ENCODE results near the gene KRTAP10-2. TPM values are rescaled to one million over a fixed set of nuclear protein-coding genes. Genes with fewer than 3 reads are reported as not detected.

The KRTAP10-2 gene
- total and polyA plus RNA-seq, 2 donors (not counting 1 experiment from before 2014, with no cell fraction given) = not detected

DNA sequence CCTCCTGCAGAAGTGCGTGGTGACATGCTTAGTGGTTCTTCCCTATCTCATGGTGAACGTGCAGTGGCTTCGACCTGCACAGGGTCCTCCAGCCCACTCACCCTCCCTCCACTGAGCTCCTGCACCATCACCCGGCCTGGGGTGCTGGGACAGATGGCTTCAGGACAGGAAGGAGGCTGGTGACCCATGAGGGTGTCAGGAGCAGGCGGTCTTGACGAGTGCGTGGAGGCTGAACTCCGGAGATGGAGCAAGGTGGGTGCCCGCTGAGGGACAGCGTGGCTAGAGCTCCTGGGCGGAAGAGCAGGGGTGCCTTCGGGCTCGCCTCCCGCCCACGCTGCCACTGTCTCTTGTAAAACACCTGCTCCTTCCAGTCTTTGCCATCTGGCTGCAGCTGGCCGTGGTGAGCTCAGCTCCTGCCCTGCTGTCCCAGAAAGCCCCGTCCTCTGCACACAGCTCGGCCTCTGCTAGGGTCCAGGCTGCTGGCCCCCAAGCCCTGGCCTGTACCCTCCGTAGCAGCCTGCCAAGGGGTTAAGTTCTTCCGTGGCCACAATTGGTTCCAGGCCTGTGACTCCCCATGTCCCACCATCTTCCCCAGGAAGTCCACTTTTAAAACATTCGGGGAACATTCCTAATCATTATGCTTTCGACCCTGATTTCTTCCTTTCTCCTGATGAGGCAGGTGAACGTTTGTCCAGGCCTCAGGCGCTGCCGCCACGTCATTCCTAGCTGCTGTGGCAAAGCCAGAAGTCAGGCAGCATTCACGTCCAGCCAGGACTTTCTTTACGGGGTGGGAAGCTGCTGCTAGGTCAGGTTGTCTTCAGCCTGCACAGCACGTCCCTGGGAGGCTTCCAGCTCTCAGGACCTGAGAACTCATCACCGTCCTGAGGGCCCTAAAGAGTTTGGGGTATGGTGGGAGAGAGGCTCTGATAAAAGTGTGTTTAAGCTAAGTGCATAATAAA is 19.4 kb downstream of the KRTAP10-2 start:
- TF ChIP-seq, protein P1, sequence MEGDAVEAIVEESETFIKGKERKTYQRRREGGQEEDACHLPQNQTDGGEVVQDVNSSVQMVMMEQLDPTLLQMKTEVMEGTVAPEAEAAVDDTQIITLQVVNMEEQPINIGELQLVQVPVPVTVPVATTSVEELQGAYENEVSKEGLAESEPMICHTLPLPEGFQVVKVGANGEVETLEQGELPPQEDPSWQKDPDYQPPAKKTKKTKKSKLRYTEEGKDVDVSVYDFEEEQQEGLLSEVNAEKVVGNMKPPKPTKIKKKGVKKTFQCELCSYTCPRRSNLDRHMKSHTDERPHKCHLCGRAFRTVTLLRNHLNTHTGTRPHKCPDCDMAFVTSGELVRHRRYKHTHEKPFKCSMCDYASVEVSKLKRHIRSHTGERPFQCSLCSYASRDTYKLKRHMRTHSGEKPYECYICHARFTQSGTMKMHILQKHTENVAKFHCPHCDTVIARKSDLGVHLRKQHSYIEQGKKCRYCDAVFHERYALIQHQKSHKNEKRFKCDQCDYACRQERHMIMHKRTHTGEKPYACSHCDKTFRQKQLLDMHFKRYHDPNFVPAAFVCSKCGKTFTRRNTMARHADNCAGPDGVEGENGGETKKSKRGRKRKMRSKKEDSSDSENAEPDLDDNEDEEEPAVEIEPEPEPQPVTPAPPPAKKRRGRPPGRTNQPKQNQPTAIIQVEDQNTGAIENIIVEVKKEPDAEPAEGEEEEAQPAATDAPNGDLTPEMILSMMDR (conservative IDR thresholded peaks at IDR 0.05 in 1 of 2, IDR thresholded peaks at IDR 0.05 in 1 of 2; ENCODE audit: low read depth in 1 of 2, low read length in 2 of 2) = no peak
- no peak for TF ChIP-seq EZH2 (IDR thresholded peaks at IDR 0.05; ENCODE audit: low read length, missing control alignments)
- Histone ChIP-seq H3K27me3 (ENCODE audit: control insufficient read depth, insufficient read depth, low read length) (no peaks in the 10 kb centered on the region), H2AFZ (ENCODE audit: low read length) (no peak overlapping the region), H3K9me3 (ENCODE audit: control insufficient read depth, insufficient read depth, low read depth, low read length) (no peaks in the 10 kb centered on the region), H3K4me2 (ENCODE audit: extremely low read depth, insufficient read depth, low read length) (no peak overlapping the region), H4K20me1 (ENCODE audit: control insufficient read depth, extremely low read depth, insufficient read depth, low read length) (no peaks in the 10 kb centered on the region), H3K27ac (ENCODE audit: insufficient read depth, low read length) (no peak overlapping the region), H3K36me3 (ENCODE audit: control insufficient read depth, insufficient read depth, low read length) (no peaks in the 10 kb centered on the region), H3K4me3 (replicated peaks in 1 of 4; ENCODE audit: control extremely low read depth in 1 of 4, insufficient read depth in 1 of 4, low read depth in 3 of 4, low read length in 4 of 4) (no peak overlapping the region), H3K79me2 (ENCODE audit: control insufficient read depth, insufficient read depth, low read length) (no peaks in the 10 kb centered on the region), H3K4me1 (ENCODE audit: control insufficient read depth, extremely low read depth, insufficient read depth, low read length) (no peaks in the 10 kb centered on the region), H3K9ac (ENCODE audit: insufficient read depth, low read length) (no peak overlapping the region)
- no peak for DNase-seq (ENCODE audit: low read depth in 2 of 2)

DNA sequence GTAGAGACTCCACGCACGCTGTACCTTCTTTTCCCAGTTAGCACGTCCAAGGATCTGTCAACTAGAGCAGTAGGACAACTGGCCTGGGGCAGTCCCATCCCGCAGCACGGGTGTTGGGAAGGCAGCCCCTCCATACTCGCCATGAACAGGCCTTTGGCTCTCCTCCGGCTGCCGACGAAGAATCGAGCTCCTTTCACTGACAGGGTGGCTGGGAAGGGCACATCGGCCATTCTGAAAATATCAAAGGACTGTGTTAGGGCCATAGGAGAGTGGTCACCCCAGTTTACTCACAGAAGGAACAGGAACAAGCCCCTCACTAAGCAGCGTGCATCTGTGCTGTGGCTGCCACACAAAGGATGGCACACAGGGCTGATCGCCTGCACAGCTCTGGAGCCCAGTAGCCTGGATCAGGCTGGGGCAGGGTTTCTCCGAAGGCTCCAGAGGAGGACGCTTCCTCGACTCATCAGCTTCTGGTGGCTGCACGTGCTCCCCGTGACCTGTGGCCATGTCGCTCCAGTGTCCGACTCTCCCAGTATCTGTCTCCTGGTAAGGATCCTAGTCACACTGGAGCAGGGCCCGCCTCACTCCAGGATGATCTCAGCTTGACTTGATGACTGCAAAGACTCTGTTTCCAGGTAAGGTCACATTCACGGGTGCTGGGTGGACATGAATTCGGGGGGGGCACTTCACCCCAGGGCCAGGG is 20.3 kb downstream of the KRTAP10-2 start:
- no peaks in the 10 kb centered on the region for H3K27me3 ChIP-seq (ENCODE audit: control insufficient read depth, insufficient read depth, low read length)
- no peak overlapping the region for H3K9ac ChIP-seq (ENCODE audit: insufficient read depth, low read length)
- no peak for TF ChIP-seq EZH2 (IDR thresholded peaks at IDR 0.05; ENCODE audit: low read length, missing control alignments)
- TF ChIP-seq, protein P1 (conservative IDR thresholded peaks at IDR 0.05 in 1 of 2, IDR thresholded peaks at IDR 0.05 in 1 of 2; ENCODE audit: low read depth in 1 of 2, low read length in 2 of 2) = no peak
- no peaks in the 10 kb centered on the region for H3K9me3 ChIP-seq (ENCODE audit: control insufficient read depth, insufficient read depth, low read depth, low read length)
- no peaks in the 10 kb centered on the region for H3K79me2 ChIP-seq (ENCODE audit: control insufficient read depth, insufficient read depth, low read length)
- no peaks in the 10 kb centered on the region for H3K4me1 ChIP-seq (ENCODE audit: control insufficient read depth, extremely low read depth, insufficient read depth, low read length)
- no peak for DNase-seq (ENCODE audit: low read depth in 2 of 2)
- no peak overlapping the region for H3K27ac ChIP-seq (ENCODE audit: insufficient read depth, low read length)
- H3K4me3 ChIP-seq (replicated peaks in 1 of 4; ENCODE audit: control extremely low read depth in 1 of 4, insufficient read depth in 1 of 4, low read depth in 3 of 4, low read length in 4 of 4) = no peak overlapping the region
- no peaks in the 10 kb centered on the region for H4K20me1 ChIP-seq (ENCODE audit: control insufficient read depth, extremely low read depth, insufficient read depth, low read length)
- no peaks in the 10 kb centered on the region for H3K36me3 ChIP-seq (ENCODE audit: control insufficient read depth, insufficient read depth, low read length)
- no peak overlapping the region for H3K4me2 ChIP-seq (ENCODE audit: extremely low read depth, insufficient read depth, low read length)
- no peak overlapping the region for H2AFZ ChIP-seq (ENCODE audit: low read length)

DNA sequence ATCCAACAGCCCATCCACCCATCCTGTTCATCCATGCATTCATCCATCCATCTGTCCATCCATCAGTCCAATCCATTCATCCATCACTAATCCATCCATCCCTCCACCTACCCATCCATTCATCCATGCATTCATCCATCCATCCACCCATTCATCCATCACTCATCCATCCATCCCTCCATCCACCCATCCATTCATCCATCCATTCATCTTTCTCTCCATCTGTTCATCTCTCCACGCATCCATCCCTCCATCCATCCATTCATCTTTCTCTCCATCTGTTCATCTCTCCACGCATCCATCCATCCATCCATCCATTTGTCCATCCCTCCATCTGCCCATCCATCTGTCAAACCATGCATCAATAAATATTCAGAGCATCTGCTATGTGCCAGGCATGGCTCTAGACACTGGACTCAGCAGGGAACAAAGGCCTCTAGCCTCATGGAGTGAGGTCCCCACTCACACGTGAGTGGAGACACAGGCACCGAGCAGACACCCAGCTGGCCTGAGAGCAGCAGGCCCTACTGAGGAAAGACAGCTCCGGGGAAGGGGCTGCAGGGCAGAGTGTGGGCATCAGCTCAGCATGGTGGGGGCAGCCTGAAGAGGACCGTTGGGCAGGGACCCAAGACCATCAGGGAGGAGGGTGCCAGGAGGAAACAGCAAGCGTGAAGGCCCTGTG is 20.9 kb downstream of the KRTAP10-2 start:
- H3K4me3 ChIP-seq (replicated peaks in 1 of 4; ENCODE audit: control extremely low read depth in 1 of 4, insufficient read depth in 1 of 4, low read depth in 3 of 4, low read length in 4 of 4) = no peak overlapping the region
- no peaks in the 10 kb centered on the region for H3K27me3 ChIP-seq (ENCODE audit: control insufficient read depth, insufficient read depth, low read length)
- H3K79me2 ChIP-seq (ENCODE audit: control insufficient read depth, insufficient read depth, low read length) = no peaks in the 10 kb centered on the region
- no peaks in the 10 kb centered on the region for H4K20me1 ChIP-seq (ENCODE audit: control insufficient read depth, extremely low read depth, insufficient read depth, low read length)
- TF ChIP-seq, protein P1 (conservative IDR thresholded peaks at IDR 0.05 in 1 of 2, IDR thresholded peaks at IDR 0.05 in 1 of 2; ENCODE audit: low read depth in 1 of 2, low read length in 2 of 2) = no peak
- TF ChIP-seq EZH2 (IDR thresholded peaks at IDR 0.05; ENCODE audit: low read length, missing control alignments) = no peak
- H3K27ac ChIP-seq (ENCODE audit: insufficient read depth, low read length) = no peak overlapping the region
- no peak overlapping the region for H3K4me2 ChIP-seq (ENCODE audit: extremely low read depth, insufficient read depth, low read length)
- H3K9ac ChIP-seq (ENCODE audit: insufficient read depth, low read length) = no peak overlapping the region
- no peaks in the 10 kb centered on the region for H3K9me3 ChIP-seq (ENCODE audit: control insufficient read depth, insufficient read depth, low read depth, low read length)
- no peaks in the 10 kb centered on the region for H3K36me3 ChIP-seq (ENCODE audit: control insufficient read depth, insufficient read depth, low read length)
- DNase-seq (ENCODE audit: low read depth in 2 of 2) = no peak
- H3K4me1 ChIP-seq (ENCODE audit: control insufficient read depth, extremely low read depth, insufficient read depth, low read length) = no peaks in the 10 kb centered on the region
- H2AFZ ChIP-seq (ENCODE audit: low read length) = no peak overlapping the region

All from fibroblast of lung (primary cell).